ENCODE results near the gene COL10A1.

COL10A1 gene

GRCh38 chr6:116166369-116166768 lies 40.4 kb upstream of the COL10A1 start:
- DNase-seq = no peak
- TF ChIP-seq CTCF (IDR thresholded peaks at IDR 0.05; ENCODE audit: low read depth, low read length) = no peak
- Histone ChIP-seq H3K36me3 (no peaks in the 10 kb centered on the region), H3K27me3 (ENCODE audit: insufficient read depth, low read depth, severe bottlenecking) (no peaks in the 10 kb centered on the region), H3K9me3 (ENCODE audit: severe bottlenecking) (no peaks in the 10 kb centered on the region), H3K4me3 (ENCODE audit: low read depth, low read length) (no peak overlapping the region), H3K27ac (no peak overlapping the region)

GRCh38 chr6:116165596-116165995 lies 39.7 kb upstream of the COL10A1 start:
- H3K36me3 ChIP-seq = no peaks in the 10 kb centered on the region
- no peak overlapping the region for H3K4me3 ChIP-seq (ENCODE audit: low read depth, low read length)
- TF ChIP-seq CTCF (IDR thresholded peaks at IDR 0.05; ENCODE audit: low read depth, low read length) = no peak
- H3K27ac ChIP-seq = no peak overlapping the region
- no peak for DNase-seq
- H3K9me3 ChIP-seq (ENCODE audit: severe bottlenecking) = no peaks in the 10 kb centered on the region
- H3K27me3 ChIP-seq (ENCODE audit: insufficient read depth, low read depth, severe bottlenecking) = no peaks in the 10 kb centered on the region

GRCh38 chr6:116159782-116160524 lies 34.0 kb upstream of the COL10A1 start:
- DNase-seq = no peak
- H3K4me3 ChIP-seq (ENCODE audit: low read depth, low read length) = no peak overlapping the region
- H3K27me3 ChIP-seq (ENCODE audit: insufficient read depth, low read depth, severe bottlenecking) = no peaks in the 10 kb centered on the region
- no peaks in the 10 kb centered on the region for H3K9me3 ChIP-seq (ENCODE audit: severe bottlenecking)
- H3K36me3 ChIP-seq = no peaks in the 10 kb centered on the region
- no peak overlapping the region for H3K27ac ChIP-seq
- no peak for TF ChIP-seq CTCF (IDR thresholded peaks at IDR 0.05; ENCODE audit: low read depth, low read length)

- no peak for DNase-seq
- no peak overlapping the region for H3K4me3 ChIP-seq (ENCODE audit: low read depth, low read length)
- no peaks in the 10 kb centered on the region for H3K27me3 ChIP-seq (ENCODE audit: insufficient read depth, low read depth, severe bottlenecking)
- H3K27ac ChIP-seq = no peak overlapping the region
- H3K9me3 ChIP-seq (ENCODE audit: severe bottlenecking) = no peaks in the 10 kb centered on the region
- H3K36me3 ChIP-seq = no peaks in the 10 kb centered on the region
- TF ChIP-seq CTCF (IDR thresholded peaks at IDR 0.05; ENCODE audit: low read depth, low read length) = no peak
Observed at GRCh38 chr6:116158641-116159040, 32.7 kb upstream of the COL10A1 start.

GRCh38 chr6:116157391-116157790 lies 31.5 kb upstream of the COL10A1 start:
- DNase-seq = no peak
- TF ChIP-seq CTCF (IDR thresholded peaks at IDR 0.05; ENCODE audit: low read depth, low read length) = no peak
- no peaks in the 10 kb centered on the region for H3K27me3 ChIP-seq (ENCODE audit: insufficient read depth, low read depth, severe bottlenecking)
- no peak overlapping the region for H3K27ac ChIP-seq
- H3K9me3 ChIP-seq (ENCODE audit: severe bottlenecking) = no peaks in the 10 kb centered on the region
- H3K4me3 ChIP-seq (ENCODE audit: low read depth, low read length) = no peak overlapping the region
- H3K36me3 ChIP-seq = no peaks in the 10 kb centered on the region
